HepG2 (cell line): Measurements from ENCODE around the gene ATRAID. TPM values are rescaled to one million over a fixed set of nuclear protein-coding genes. Genes with fewer than 3 reads are reported as not detected.

Experiments used
- HNRNPH1 ChIP-seq: fragments of 200-400 bp; formaldehyde crosslinking; optimal IDR thresholded peaks from 2 replicates; pipeline ENCODE3; 2017; ENCODE audit warnings: mild to moderate bottlenecking, low read depth, low read length
- ISX ChIP-seq: sonication (generic); formaldehyde crosslinking; conservative IDR thresholded peaks from 2 replicates; pipeline ENCODE4 v1.5.0; 2020; ENCODE audit warnings: missing genetic modification reagents
- MXD4 ChIP-seq: IDR thresholded peaks from 2 replicates; pipeline ENCODE4 v1.6.1; 2016; ENCODE audit warnings: mild to moderate bottlenecking, missing biosample characterization, missing genetic modification reagents
- NFE2L2 ChIP-seq: fragments of 150-350 bp; IDR thresholded peaks from 2 replicates; pipeline ENCODE4 v1.6.1; 2014; ENCODE audit warnings: low read length
- NFIB ChIP-seq: sonication (generic); formaldehyde crosslinking; IDR thresholded peaks from 2 replicates; pipeline ENCODE4 v1.9.0; 2021; ENCODE audit warnings: missing genetic modification reagents, mild to moderate bottlenecking, borderline replicate concordance
- PPARG ChIP-seq: conservative IDR thresholded peaks from 2 replicates; pipeline ENCODE4 v1.6.1; 2016; ENCODE audit warnings: missing biosample characterization, missing genetic modification reagents
- PTBP1 ChIP-seq: fragments of 200-400 bp; formaldehyde crosslinking; IDR thresholded peaks from 2 replicates; pipeline ENCODE4 v1.6.1; 2018; ENCODE audit warnings: low read length, low read depth; ENCODE audit not compliant: poor library complexity, severe bottlenecking
- ZIK1 ChIP-seq: sonication (generic); formaldehyde crosslinking; IDR thresholded peaks from 2 replicates; pipeline ENCODE4 v1.5.0; 2020; ENCODE audit warnings: mild to moderate bottlenecking, low read depth, missing genetic modification reagents, borderline replicate concordance
- ZNF354B ChIP-seq: sonication (generic); formaldehyde crosslinking; IDR thresholded peaks from 2 replicates; pipeline ENCODE4 v1.8.0; 2022; ENCODE audit warnings: mild to moderate bottlenecking, missing genetic modification reagents
- polyA plus RNA-seq, 8 experiments: library from polyadenylated mRNA; depleted of rRNA in 3 of 8; stranded (reverse) in 7 of 8; unstranded in 1 of 8; fragments of >200 nt; fragmentation: Illumina TruSeq in 4 of 8; extraction: Trizol in 4 of 8; gene quantifications; 2 replicates each; pipeline versions ENCODE4 v1.2.1 to v1.2.3, GENCODE V29; 2011 to 2016; ENCODE audit warnings: low read depth in 4 of 8, missing spikeins in 1 of 8, mixed read lengths in 1 of 8; ENCODE audit not compliant: insufficient read depth in 1 of 8
- total RNA-seq, 5 experiments: library from RNA; depleted of rRNA; stranded (reverse); fragments of >200 nt; fragmentation: Illumina TruSeq; extraction: Trizol; gene quantifications; 2 replicates each; pipeline ENCODE4 v1.2.3, GENCODE V29; 2016; ENCODE audit warnings: low read depth in 1 of 5
- TF ChIP-seq, protein P1 (sequence below), 2 experiments: fragments of 450-650 bp in 1 of 2; sonication (generic) in 1 of 2; formaldehyde crosslinking; IDR thresholded peaks; 2 replicates each; pipeline versions ENCODE4 v1.5.0 to v1.8.0; 2020 to 2022; ENCODE audit warnings: mild to moderate bottlenecking in 1 of 2, missing genetic modification reagents in 1 of 2
- TF ChIP-seq, protein P2 (sequence below): sonication (generic); formaldehyde crosslinking; IDR thresholded peaks from 2 replicates; pipeline ENCODE4 v1.4.0; 2020; ENCODE audit warnings: missing genetic modification reagents, borderline replicate concordance
- TF ChIP-seq, protein P3 (sequence below): IDR thresholded peaks from 2 replicates; pipeline ENCODE4 v1.6.1; 2016; ENCODE audit warnings: low read depth, control low read depth
- TF ChIP-seq, protein P4 (sequence below): sonication (generic); formaldehyde crosslinking; IDR thresholded peaks from 2 replicates; pipeline ENCODE4 v1.5.0; 2020; ENCODE audit warnings: mild to moderate bottlenecking, missing genetic modification reagents, borderline replicate concordance

ATRAID gene
- total and polyA plus RNA-seq, 2 of the 13 experiments (the other 11 are each of a cell fraction or from before 2014, with no cell fraction given) = 207 to 382 TPM

DNA sequence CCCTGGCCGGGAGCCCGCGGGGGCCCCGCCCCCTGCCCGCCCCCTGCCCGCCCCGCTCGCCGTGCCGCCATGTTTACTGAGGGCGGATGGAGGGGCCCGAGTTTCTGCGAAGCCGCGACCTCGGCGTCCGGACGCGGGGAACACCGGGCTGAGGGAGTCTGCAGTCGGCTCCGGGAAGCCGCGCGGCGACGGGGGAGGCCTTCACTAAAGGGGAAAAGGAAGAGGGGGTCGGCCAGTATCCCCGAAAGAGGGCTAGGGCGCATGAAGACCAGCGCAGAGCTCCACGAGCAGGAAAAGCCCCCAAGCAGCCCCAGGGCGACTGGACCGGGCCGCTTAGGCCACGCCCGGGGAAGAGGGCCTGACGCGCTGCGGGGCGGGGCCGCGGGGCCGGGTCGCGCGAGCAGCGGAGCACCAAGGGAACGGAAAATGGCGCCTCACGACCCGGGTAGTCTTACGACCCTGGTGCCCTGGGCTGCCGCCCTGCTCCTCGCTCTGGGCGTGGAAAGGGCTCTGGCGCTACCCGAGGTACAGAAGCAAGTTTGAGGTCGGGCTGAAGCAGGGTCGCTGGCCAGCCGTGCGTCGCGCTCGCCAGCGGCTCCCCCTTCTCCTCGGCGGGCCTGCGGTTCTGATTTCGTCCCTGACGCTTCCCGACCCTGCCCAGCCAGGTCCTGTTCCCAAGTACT, at the start of gene ATRAID, which contains the start of gene SLC5A6 (continued):
- TF ChIP-seq ZIK1 (CRISPR knock-in tag) (peak; percentile 68; the same call in 1 of the 2 replicates), NFIB (no peak), ISX (CRISPR knock-in tag) (no peak), PTBP1 (peak; percentile 91), PPARG (CRISPR knock-in tag) (0 out of 2 replicates have a peak, but pooled peaks have one; percentile 23), HNRNPH1 (peak; percentile 36), ZNF354B (no peak), MXD4 (CRISPR knock-in tag) (no peak; the same call in 1 of the 2 replicates), NFE2L2 (no peak)
- TF ChIP-seq, protein P1, sequence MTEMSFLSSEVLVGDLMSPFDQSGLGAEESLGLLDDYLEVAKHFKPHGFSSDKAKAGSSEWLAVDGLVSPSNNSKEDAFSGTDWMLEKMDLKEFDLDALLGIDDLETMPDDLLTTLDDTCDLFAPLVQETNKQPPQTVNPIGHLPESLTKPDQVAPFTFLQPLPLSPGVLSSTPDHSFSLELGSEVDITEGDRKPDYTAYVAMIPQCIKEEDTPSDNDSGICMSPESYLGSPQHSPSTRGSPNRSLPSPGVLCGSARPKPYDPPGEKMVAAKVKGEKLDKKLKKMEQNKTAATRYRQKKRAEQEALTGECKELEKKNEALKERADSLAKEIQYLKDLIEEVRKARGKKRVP (CRISPR knock-in tag; IDR thresholded peaks at IDR 0.05) = peak in 1 of 2 experiments; percentile 41; a peak in 1 of 4 replicates
- TF ChIP-seq, protein P2, sequence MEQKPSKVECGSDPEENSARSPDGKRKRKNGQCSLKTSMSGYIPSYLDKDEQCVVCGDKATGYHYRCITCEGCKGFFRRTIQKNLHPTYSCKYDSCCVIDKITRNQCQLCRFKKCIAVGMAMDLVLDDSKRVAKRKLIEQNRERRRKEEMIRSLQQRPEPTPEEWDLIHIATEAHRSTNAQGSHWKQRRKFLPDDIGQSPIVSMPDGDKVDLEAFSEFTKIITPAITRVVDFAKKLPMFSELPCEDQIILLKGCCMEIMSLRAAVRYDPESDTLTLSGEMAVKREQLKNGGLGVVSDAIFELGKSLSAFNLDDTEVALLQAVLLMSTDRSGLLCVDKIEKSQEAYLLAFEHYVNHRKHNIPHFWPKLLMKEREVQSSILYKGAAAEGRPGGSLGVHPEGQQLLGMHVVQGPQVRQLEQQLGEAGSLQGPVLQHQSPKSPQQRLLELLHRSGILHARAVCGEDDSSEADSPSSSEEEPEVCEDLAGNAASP (CRISPR knock-in tag) = peak; percentile 87
- TF ChIP-seq, protein P3, sequence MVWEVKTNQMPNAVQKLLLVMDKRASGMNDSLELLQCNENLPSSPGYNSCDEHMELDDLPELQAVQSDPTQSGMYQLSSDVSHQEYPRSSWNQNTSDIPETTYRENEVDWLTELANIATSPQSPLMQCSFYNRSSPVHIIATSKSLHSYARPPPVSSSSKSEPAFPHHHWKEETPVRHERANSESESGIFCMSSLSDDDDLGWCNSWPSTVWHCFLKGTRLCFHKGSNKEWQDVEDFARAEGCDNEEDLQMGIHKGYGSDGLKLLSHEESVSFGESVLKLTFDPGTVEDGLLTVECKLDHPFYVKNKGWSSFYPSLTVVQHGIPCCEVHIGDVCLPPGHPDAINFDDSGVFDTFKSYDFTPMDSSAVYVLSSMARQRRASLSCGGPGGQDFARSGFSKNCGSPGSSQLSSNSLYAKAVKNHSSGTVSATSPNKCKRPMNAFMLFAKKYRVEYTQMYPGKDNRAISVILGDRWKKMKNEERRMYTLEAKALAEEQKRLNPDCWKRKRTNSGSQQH = peak; percentile 31; the same call in 1 of the 2 replicates
- TF ChIP-seq, protein P4, sequence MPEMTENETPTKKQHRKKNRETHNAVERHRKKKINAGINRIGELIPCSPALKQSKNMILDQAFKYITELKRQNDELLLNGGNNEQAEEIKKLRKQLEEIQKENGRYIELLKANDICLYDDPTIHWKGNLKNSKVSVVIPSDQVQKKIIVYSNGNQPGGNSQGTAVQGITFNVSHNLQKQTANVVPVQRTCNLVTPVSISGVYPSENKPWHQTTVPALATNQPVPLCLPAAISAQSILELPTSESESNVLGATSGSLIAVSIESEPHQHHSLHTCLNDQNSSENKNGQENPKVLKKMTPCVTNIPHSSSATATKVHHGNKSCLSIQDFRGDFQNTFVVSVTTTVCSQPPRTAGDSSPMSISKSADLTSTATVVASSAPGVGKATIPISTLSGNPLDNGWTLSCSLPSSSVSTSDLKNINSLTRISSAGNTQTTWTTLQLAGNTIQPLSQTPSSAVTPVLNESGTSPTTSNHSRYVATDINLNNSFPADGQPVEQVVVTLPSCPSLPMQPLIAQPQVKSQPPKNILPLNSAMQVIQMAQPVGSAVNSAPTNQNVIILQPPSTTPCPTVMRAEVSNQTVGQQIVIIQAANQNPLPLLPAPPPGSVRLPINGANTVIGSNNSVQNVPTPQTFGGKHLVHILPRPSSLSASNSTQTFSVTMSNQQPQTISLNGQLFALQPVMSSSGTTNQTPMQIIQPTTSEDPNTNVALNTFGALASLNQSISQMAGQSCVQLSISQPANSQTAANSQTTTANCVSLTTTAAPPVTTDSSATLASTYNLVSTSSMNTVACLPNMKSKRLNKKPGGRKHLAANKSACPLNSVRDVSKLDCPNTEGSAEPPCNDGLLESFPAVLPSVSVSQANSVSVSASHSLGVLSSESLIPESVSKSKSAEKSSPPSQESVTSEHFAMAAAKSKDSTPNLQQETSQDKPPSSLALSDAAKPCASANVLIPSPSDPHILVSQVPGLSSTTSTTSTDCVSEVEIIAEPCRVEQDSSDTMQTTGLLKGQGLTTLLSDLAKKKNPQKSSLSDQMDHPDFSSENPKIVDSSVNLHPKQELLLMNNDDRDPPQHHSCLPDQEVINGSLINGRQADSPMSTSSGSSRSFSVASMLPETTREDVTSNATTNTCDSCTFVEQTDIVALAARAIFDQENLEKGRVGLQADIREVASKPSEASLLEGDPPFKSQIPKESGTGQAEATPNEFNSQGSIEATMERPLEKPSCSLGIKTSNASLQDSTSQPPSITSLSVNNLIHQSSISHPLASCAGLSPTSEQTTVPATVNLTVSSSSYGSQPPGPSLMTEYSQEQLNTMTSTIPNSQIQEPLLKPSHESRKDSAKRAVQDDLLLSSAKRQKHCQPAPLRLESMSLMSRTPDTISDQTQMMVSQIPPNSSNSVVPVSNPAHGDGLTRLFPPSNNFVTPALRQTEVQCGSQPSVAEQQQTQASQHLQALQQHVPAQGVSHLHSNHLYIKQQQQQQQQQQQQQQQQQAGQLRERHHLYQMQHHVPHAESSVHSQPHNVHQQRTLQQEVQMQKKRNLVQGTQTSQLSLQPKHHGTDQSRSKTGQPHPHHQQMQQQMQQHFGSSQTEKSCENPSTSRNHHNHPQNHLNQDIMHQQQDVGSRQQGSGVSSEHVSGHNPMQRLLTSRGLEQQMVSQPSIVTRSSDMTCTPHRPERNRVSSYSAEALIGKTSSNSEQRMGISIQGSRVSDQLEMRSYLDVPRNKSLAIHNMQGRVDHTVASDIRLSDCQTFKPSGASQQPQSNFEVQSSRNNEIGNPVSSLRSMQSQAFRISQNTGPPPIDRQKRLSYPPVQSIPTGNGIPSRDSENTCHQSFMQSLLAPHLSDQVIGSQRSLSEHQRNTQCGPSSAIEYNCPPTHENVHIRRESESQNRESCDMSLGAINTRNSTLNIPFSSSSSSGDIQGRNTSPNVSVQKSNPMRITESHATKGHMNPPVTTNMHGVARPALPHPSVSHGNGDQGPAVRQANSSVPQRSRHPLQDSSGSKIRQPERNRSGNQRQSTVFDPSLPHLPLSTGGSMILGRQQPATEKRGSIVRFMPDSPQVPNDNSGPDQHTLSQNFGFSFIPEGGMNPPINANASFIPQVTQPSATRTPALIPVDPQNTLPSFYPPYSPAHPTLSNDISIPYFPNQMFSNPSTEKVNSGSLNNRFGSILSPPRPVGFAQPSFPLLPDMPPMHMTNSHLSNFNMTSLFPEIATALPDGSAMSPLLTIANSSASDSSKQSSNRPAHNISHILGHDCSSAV (CRISPR knock-in tag) = no peak; the same call in 1 of the 2 replicates
